Muscle of arm (tissue), 12 donors: ENCODE results near the gene L1CAM. TPM values are rescaled to one million over a fixed set of nuclear protein-coding genes. Genes with fewer than 3 reads are reported as not detected.

ENCODE experiments used
- DNase-seq: peaks from one replicate; pipeline ENCODE4 v3.0.0-alpha.2; 2013
- polyA plus RNA-seq, 12 donors: library from polyadenylated mRNA; unstranded; fragments of 120-200 nt; gene quantifications; one replicate each; pipeline ENCODE4 v1.2.1, GENCODE V29; 2013; ENCODE audit not compliant: insufficient read length in 12 of 12

L1CAM gene
- polyA plus RNA-seq, 12 donors, result 1.7 to 11.7 (median 2.8) TPM; not detected in 1

- no peak for DNase-seq
Observed at GRCh38 chrX:153866302-153867019, 19.5 kb downstream of the L1CAM start.

DNA sequence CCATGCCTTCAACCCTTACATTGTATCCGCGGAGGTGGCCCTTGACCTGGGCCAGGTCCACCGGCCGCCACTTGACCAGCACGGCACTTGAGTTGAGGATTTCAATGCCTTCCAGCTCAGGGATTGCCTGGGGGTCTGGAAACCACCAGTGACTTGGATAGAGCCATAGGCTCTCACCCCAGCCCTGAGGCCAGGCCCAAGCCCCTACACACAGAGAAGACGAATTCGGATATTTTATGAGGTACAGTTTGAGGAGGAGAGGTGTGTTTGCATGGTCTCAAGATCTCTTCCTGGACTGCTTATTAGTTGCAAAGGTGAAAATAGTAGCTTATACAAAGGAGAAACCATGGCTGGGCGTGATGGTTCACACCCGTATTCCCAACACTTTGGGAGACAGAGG is 20.3 kb downstream of the L1CAM start:
- no peak for DNase-seq

DNA sequence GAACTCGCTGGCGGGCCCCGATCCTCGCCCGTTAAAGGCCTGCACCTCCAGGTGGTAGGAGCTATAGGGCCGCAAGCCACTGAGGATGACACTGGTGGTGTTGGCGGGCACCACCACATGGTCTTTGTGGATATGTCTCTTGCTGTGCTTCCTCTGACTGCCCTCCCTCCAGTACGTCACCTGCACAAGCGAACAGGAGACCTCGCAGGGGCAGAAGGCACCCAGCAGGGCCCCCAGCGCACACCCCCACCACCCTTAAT is 20.7 kb downstream of the L1CAM start:
- no peak for DNase-seq

DNA sequence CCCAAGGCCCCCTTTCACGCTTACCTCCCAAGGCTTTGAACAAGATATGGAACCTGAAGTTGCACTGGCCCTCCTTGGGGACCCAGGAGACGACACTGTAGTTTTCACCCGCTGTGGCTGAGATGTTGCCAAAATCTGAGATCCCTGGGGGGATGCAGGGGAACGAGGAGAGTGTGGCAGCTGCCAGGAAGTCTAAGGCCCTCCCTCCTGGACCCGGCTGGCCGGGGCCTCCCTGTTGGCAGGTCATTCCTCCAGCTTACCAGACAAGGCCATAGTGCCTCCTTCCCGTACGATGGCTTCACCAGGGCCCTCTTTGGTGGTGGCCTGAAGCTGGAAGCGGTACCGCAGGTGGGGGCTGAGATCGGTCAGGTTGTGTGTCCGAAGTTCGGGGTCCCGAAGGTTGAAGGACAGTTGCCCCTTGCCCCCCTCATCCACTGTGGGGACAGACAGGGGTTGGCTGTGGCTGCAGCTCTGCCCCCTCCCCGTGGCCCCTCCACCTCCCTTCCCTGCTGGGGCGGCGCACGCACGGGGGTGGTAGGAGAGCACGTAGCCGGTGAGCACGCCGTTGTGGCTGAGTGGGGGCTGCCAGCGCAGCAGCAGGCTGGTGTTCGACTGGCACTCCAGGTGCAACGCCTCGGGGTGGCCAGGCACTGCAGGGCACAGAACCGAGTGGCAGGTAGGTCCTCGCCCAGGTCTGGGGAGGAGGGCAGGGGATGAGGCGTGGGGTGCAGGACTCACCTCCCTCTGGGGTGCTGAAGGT is 21.2 kb downstream of the L1CAM start:
- no peak for DNase-seq

DNA sequence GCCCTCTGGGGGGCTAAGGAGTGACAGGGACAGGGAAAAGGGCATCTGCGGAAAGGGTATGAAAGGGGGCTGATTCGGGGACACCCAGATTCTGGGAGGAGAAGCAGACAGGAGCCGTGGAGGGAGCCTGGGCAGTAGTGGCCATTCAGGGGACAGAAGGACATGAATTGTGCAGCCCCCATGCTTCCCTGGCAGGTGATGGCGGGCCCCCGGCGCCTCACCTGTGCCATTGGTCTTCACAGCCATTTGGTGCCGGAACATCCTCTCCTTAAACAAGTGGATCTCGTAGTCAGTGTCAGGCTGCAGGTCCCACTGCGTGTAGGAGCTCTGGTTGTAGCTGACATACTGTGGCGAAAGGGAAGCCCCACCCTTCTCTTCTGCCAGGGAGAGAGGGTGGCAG is 21.9 kb downstream of the L1CAM start:
- DNase-seq, result no peak

GRCh38 chrX:153863251-153863991 is 22.6 kb downstream of the L1CAM start:
- DNase-seq, result no peak

- DNase-seq, result no peak
Observed at GRCh38 chrX:153862369-153863250, 23.4 kb downstream of the L1CAM start.

DNA sequence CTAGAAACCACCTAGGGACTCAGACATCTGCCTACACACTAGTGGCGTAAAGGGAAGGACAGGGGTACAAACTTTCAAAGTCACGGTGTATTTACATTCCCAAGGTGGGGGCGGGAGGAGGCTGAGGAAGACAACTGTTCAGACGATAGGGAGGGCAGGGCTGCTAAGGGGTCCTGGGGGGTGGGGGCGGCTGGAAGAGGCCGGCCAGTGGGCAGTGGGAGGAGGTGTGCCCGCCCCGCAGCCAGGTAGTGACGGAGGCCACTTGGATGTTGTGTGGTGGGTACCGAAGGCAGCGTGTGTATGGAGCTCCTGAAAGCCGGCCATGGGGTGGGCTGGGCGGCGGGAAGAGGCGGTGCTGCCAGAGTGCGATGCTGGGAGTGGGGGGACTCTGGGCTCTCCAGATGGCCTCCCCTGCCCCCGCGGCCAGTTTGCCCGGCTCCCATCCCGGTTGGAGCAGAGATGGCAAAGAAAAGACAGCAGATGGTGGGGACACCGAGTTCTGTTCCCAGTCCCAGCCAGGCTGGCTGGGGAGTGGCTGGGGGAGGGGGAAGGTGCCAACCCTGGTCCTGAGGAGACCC is 24.2 kb downstream of the L1CAM start:
- DNase-seq, result no peak

DNA sequence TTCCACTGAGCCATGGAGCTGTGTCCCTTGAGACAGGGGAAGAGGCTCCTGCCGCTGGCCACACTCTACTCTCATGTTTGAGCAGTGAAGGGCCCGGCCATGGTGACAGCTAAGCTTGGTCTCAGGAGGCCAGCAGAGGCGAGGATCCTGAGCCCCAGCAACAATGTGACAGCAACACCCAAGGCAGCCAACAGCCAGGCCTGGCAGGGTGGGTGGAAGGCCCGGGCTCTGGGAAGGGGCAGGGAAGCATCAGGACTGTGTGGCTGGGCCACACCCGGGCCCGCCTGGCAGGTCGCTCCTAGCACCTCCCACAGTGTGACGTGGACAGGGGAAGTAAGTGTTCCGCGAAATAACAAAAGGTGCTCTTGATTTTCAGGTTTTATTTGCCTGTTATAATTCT is 24.8 kb downstream of the L1CAM start:
- DNase-seq, result no peak

DNA sequence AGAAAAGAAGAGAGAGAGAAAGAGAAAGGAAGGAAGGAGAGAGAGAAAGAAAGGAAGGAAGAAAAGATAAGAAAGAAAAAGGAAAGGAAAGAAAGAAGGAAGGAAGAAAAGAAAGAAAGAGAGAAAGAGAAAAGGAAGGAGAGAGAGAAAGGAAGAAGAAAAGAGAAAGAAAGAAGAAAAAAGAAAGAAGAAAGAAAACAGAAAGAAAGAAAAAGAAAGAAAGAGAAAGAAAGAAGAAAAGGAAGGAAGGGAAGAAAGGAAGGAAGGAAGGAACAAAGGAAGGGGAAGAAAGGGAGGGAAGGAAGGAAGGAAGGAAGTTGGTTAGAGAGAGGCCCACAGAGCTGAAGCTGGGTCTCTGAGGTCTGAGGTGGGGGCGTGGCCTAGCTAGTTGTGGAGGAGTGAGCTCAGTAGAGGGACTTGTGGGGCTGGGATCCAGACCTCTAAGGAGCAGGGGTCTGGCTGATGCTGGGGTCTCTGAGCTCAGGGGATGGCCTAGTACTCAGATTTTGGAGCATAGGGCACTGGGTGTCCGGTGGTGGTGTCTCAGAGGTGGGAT is 28.5 kb downstream of the L1CAM start:
- DNase-seq, result no peak

GRCh38 chrX:153854702-153855101 is 31.3 kb downstream of the L1CAM start:
- DNase-seq, result no peak

DNA sequence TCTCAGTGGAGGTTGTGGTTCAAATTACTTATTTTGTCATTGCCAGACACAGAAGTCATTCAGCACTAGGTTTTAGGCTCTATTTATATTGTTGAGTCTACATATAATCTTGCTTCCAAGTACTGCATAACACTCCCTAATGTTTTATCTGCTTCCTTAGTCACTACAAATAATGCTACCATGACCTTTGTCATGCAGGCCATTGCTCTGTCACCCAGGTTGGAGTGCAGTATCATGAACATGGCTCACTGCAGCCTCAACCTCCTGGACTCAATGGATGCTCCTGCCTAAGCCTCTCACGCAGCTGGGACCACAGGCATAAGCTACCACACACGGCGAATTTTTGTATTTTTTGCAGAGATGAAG is 32.1 kb downstream of the L1CAM start:
- DNase-seq, result no peak

GRCh38 chrX:153853180-153853901 is 32.6 kb downstream of the L1CAM start:
- DNase-seq, result no peak

DNA sequence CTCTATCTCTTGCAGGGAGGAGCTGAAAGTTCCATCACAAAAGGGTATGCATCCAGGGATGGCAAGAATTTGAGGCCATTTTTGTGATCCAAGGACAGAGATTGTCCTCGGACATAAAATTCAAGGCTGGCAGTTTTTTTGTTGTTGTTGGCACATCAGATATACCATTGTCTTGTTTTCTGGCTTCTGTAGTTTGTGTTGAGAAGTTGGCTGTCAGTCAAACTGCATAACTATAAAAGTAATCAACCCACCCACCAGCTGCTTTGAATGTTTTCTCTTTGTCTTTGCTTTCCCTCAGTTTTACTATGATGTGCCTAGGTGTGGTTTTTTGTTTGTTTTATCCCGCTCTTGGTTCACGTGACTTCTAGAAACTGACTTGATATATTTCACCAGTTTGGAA is 34.0 kb downstream of the L1CAM start:
- DNase-seq, result no peak

- no peak for DNase-seq
Observed at GRCh38 chrX:153848325-153848724, 37.6 kb downstream of the L1CAM start.

GRCh38 chrX:153845842-153846241 is 40.1 kb downstream of the L1CAM start:
- no peak for DNase-seq

DNA sequence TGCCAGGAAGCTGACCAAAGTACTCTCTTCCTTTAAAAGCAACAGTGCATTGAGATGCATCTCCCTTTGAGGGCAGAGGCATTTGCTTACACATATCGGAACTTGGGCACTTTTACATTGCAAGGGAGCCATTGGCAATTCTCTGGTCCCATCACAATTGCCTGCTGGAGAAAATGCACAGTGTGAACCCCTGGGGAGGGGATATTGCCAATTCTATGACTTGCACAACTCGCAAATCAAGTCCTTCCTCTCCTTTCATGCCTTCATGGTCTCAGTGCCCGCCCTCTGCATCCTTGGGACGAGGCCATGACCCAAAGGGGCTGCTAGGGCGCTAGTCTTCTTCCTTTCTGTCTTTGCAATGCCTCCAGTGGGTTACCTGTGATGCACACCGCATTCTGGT is 40.8 kb downstream of the L1CAM start:
- no peak for DNase-seq

DNA sequence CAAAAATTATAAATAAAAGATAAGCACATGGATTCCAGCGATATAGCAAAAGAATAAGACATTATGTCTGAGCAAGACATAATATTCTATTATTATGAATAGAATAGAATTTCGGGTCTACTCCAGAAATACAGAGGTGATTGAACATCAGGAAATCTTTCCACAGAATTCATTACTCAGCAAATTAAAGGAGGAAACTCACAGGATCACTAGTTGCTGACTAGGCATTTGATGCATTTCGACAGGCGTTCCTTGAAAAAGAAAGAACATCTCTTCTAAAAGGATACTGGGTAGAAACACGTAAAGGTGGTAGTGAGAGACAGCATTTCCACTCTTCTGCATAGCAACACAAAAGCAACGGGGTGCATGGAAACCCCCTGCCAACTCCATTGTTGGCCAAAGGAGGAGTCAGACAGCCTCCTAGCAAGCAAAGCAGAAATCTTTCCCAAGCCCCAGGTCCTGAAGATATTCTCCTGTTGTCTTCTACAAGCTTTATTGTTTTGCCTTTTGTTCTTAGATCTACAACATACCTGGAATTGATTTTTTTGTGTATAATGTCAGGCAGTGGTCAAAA is 41.4 kb downstream of the L1CAM start:
- no peak for DNase-seq

GRCh38 chrX:153836921-153837320 is 49.1 kb downstream of the L1CAM start:
- no peak for DNase-seq

GRCh38 chrX:153832728-153833127 is 53.2 kb downstream of the L1CAM start:
- DNase-seq, result no peak
